Chondrocyte (in vitro differentiated cells): ENCODE measurements around the gene TUBB4B. TPM values are rescaled to one million over a fixed set of nuclear protein-coding genes. Genes with fewer than 3 reads are reported as not detected.

ENCODE experiments used
- DNase-seq: peaks from one replicate; pipeline ENCODE4 v3.0.0; 2021; ENCODE audit warnings: mixed read lengths, low spot score
- H3K27ac Mint-ChIP-seq: one replicate; pipeline ENCODE4 v1.8.0; 2021; ENCODE audit warnings: mild to moderate bottlenecking, moderate library complexity, mixed read lengths; ENCODE audit not compliant: unreplicated experiment
- H3K27me3 Mint-ChIP-seq: 2 replicates; pipeline ENCODE4 v1.8.0; 2021; ENCODE audit warnings: low read depth, mixed read lengths
- H3K36me3 Mint-ChIP-seq: 2 replicates; pipeline ENCODE4 v1.8.0; 2021; ENCODE audit warnings: low read depth, mixed read lengths
- H3K4me1 Mint-ChIP-seq: 2 replicates; pipeline ENCODE4 v1.8.0; 2021; ENCODE audit warnings: low read depth, mild to moderate bottlenecking, mixed read lengths
- H3K4me3 Mint-ChIP-seq: one replicate; pipeline ENCODE4 v1.8.0; 2021; ENCODE audit warnings: mild to moderate bottlenecking, moderate library complexity, mixed read lengths; ENCODE audit not compliant: unreplicated experiment
- H3K9me3 Mint-ChIP-seq: 2 replicates; pipeline ENCODE4 v1.8.0; 2021; ENCODE audit warnings: low read depth, mixed read lengths
- total RNA-seq: library from RNA; stranded (reverse); gene quantifications from 3 replicates; pipeline ENCODE4 v1.2.1, GENCODE V29; 2021
- TF ChIP-seq, protein P1 (sequence below): fragments of 200-600 bp; sonication (generic); IDR thresholded peaks from 2 replicates; pipeline ENCODE4 v1.5.0; 2021; ENCODE audit warnings: antibody characterized with exemption, mild to moderate bottlenecking, moderate library complexity

Gene TUBB4B
- total RNA-seq, 1 donor from 2014 or later, result 117 TPM

DNA sequence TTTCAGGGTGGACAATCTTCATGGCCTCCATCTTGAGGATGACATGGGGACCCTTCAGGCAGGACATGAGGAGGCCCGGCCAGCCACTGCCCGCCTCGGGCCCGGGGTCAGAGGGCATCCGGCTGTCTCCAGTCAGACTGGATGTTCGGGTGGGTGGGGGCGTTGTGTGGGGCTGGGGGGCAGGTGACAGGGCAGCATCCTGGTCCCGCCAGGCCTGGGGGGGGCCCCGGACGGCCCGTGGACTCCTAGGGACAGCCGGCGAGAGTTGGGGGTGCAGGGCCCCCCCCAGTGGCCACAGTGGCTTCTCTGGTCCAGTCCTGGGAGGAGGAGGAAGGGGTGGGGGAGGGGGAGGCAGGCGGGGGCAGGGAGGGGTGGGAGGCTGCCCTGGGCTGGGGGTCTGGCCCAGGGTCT lies 20.0 kb upstream of the TUBB4B start:
- Mint-ChIP-seq H3K4me1 (peaks cover 14% of the 10 kb centered on the region), H3K4me3 (no peak overlapping the region), H3K36me3 (no peaks in the 10 kb centered on the region), H3K27me3 (no peaks in the 10 kb centered on the region), H3K27ac (no peak overlapping the region), H3K9me3 (no peaks in the 10 kb centered on the region)
- no peak for DNase-seq
- TF ChIP-seq, protein P1, sequence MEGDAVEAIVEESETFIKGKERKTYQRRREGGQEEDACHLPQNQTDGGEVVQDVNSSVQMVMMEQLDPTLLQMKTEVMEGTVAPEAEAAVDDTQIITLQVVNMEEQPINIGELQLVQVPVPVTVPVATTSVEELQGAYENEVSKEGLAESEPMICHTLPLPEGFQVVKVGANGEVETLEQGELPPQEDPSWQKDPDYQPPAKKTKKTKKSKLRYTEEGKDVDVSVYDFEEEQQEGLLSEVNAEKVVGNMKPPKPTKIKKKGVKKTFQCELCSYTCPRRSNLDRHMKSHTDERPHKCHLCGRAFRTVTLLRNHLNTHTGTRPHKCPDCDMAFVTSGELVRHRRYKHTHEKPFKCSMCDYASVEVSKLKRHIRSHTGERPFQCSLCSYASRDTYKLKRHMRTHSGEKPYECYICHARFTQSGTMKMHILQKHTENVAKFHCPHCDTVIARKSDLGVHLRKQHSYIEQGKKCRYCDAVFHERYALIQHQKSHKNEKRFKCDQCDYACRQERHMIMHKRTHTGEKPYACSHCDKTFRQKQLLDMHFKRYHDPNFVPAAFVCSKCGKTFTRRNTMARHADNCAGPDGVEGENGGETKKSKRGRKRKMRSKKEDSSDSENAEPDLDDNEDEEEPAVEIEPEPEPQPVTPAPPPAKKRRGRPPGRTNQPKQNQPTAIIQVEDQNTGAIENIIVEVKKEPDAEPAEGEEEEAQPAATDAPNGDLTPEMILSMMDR, result no peak

DNA sequence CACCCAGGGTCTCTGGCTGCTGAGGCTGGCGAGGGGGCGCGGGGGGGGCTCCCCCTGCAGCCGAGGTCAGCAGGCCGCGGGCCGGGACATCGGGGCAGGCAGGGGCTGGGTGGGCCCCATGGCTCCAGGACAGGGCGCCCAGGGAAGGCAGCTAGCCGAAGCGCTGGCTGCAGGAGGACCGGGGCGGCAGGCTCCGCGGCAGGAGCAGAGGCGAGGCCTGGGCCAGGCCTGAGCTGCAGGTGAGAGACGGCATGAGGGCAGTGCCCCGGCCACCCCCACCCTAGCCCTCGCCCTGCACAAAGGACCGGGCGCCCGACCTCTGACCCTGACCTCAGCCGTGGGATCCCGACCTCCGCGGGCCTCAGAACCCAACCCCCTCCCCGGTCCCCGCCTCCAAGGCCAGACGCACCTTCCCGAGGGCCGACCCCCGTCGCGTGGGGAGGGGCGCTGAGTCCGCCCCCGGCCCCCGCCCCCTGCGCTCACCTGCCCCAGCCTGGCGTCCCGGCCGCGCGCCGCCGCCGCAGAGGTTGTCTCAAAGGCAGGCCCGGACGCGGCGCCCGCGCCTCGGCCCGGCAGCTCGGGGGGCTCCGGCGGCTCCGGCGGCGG lies 19.5 kb upstream of the TUBB4B start:
- TF ChIP-seq, protein P1, result no peak
- no peak for DNase-seq
- H3K36me3 Mint-ChIP-seq, result no peaks in the 10 kb centered on the region
- H3K4me3 Mint-ChIP-seq, result no peak overlapping the region
- no peak overlapping the region for H3K27ac Mint-ChIP-seq
- no peaks in the 10 kb centered on the region for H3K27me3 Mint-ChIP-seq
- no peaks in the 10 kb centered on the region for H3K9me3 Mint-ChIP-seq
- H3K4me1 Mint-ChIP-seq, result peaks cover 14% of the 10 kb centered on the region

DNA sequence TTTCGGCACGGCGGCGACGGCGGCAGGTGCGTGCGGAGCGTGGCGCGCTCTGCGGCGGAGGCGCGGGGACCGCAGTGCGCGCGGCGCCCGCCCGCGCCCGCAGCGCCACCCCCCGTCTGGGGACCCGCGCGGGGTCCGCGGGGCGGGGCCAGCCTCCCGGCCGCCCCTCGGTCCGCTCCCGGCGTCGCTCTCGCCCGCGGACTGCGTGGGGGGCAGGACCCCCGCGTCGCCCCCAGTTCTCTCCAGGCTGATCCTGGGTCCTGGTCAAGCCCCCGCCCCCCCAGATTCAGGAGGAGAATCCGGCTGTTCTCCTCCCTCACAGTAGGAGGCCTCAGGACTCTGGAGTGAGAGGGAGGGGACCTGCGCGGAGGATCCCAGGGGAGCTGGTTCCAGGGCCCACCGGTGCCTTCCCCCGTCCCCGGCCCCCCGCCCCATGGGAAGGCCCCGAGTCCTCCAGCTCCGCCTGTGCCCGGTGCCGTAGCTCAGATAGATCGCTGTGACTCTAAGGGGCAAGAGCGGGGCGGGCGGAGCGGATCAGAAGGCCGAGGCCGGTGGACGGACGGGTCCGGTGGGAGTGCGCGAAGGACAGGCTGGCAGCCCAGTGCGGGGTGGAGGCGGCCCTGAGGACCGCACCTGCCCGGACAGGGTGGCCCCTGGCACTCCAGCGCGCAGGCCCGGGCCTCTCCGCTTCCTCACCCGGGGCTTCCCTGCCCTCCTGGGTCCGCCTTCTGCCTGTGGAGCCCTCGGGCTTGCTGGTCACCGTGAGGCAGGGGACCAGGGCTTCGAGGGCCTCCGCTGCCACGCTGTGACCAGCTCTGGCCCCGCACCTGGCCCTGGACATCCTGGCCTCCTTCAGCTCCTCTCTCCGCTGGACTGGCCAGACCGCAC lies 18.7 kb upstream of the TUBB4B start, which contains the start of gene RNF208:
RNF208 (minus strand) TSS at position 51 of the 888 bp plus-strand sequence. CDS start 1,028 bp downstream, outside the sequence.
- Mint-ChIP-seq H3K4me1 (peaks cover 17% of the 10 kb centered on the region), H3K27ac (peak within 1 kb of the TSS; percentile 45), H3K9me3 (no peaks in the 10 kb centered on the region), H3K4me3 (peak within 1 kb of the TSS; percentile 70), H3K36me3 (no peaks in the 10 kb centered on the region), H3K27me3 (no peaks in the 10 kb centered on the region)
- DNase-seq, result no peak
- TF ChIP-seq, protein P1, result no peak

DNA sequence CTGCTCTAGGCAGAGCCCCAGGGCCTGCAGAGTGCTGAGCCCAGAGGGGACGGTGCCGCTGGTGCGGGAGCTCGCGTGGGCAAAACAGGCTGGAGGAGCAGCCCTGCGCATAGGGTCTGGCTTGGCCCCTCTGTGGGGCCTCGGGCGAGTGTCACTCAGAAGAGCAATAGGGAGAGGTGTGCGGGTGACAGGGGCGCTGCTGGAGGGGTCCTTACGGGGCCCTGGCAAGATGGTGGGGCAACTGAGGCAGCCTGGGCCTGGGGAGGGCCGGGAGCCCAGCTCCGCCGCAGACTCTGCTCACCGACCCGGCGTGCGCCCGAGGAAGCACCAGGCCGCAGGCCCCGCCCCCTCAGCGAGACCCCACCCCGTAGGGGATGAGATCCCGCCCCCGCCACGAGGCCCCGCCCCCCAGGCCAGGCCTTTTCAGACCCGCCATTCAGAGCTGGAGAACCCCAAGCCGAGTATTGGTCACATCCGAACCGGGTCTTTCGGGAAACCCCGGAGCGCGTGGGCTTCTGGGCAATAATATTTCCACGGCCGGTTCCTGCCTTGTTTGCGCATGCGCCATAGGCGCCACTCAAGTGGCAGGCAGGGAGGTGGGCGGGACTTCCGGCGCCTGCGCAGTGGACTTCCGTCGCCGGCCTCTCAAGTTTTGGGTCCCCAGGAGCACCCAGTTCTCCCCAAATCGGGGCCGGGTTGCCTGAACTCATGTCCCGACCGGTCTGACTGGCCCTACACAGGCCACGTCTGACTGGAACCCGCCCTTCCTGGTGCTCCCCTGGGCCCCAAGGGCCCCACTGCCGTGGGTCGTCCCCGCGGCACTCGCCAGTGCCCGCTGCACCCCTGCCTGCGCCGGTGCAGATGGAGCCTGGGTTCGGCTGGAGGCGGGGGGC lies 17.8 kb upstream of the TUBB4B start:
- H3K27ac Mint-ChIP-seq, result peak overlapping the region; percentile 45
- TF ChIP-seq, protein P1, result no peak
- H3K36me3 Mint-ChIP-seq, result no peaks in the 10 kb centered on the region
- H3K27me3 Mint-ChIP-seq, result peaks cover 2% of the 10 kb centered on the region
- no peak for DNase-seq
- H3K4me1 Mint-ChIP-seq, result peaks cover 20% of the 10 kb centered on the region
- H3K9me3 Mint-ChIP-seq, result no peaks in the 10 kb centered on the region
- H3K4me3 Mint-ChIP-seq, result peak overlapping the region; percentile 70
